HG03039 (cell line): Measurements from ENCODE around the gene GFER.
"Not testable (repeated sequence)": the region's sequence is repeated elsewhere in the genome, so short reads cannot be mapped to it uniquely, and the experiment has no call there.

Experiments used
- ATAC-seq: cut with Tn5 transposase; IDR thresholded peaks from one replicate; pipeline ENCODE4 v1.9.1; 2021; ENCODE audit warnings: mild to moderate bottlenecking, moderate library complexity; ENCODE audit not compliant: unreplicated experiment

GFER gene

DNA sequence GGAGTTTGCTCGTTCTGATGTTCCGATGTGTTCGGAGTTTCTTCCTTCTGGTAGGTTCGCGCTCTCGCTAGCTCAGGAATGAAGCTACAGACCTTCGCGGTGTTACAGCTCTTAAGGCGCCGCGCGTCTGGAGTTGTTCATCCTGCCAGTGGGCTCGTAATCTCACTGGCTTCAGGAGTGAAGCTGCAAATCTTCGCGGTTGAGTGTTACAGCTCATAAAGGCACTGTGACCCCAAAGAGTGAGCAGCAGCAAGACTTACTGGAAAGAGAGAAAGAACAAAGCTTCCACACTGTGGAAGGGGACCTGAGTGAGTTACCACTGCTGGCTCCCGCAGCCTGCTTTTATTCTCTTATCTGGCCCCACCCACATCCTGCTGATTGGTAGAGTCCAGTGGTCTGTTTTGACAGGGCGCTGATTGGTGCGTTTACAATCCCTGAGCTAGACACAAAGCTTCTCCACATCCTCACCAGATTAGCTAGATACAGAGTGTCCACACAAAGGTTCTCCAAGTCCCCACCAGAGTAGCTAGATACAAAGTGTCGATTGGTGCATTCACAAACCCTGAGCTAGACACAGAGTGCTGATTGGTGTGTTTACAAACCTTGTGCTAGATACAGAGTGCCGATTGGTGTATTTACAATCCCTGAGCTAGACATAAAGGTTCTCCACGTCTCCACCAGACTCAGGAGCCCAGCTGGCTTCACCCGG lies 26.4 kb upstream of the GFER start:
- ATAC-seq, result not testable (repeated sequence)

DNA sequence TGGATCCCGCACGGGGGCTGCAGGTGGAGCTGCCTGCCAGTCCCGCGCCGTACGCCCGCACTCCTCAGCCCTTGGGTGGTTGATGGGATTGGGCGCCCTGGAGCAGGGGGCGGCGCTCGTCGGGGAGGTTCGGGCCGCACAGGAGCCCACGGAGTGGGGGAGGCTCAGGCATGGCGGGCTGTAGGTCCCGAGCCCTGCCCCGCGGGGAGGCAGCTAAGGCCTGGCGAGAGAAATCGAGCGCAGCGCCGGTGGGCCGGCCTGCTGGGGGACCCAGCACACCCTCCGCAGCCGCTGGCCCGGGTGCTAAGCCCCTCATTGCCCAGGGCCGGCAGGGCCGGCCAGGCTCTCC lies 25.9 kb upstream of the GFER start:
- ATAC-seq, result not testable (repeated sequence)

GRCh38 chr16:1958715-1959268 lies 25.2 kb upstream of the GFER start:
- no peak for ATAC-seq

- peak; percentile 63 for ATAC-seq
Observed at GRCh38 chr16:1959269-1960039, 24.5 kb upstream of the GFER start, which contains the start of gene NDUFB10. TSS of gene NDUFB10 (plus strand) at chr16:1959538. CDS start at chr16:1959625, 87 bp downstream.

DNA sequence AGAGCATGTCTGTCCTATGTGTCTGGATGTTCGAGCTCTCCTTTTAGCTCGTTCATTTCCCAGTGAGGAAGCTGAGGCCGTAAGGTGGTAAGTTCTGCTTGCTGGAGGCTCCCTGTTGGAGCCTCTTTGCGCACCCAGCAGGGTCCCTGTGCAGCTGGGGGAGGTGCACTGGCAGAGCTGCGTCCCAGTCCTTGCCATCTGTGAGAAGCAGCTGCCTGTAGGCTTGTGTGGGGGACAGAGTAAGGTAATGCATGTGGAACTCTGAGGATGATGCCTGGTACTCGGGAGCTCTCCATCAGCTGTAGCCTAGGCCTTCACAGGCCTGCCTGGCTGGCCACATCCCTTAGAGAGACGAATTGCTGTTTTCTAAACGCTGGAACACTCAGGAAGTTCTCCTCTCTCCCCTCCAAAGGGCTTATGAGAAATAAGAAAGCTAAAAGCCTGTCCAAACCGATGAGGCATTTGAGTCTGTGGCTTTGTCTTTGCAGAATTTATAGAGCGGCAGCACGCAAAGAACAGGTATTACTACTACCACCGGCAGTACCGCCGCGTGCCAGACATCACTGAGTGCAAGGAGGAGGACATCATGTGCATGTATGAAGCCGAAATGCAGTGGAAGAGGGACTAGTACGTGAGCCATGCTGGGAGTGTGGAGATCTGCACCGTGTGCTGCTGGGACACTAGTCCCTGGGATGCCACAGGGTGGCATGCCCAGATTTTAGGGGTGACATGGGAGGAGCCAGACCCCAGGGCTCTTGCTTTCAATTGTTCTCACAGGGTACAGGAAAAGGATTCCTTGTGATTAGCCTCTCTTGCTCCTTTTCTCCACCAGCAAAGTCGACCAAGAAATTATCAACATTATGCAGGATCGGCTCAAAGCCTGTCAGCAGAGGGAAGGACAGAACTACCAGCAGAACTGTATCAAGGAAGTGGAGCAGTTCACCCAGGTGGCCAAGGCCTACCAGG lies 23.0 kb upstream of the GFER start:
- ATAC-seq, result no peak

GRCh38 chr16:1961651-1962067 lies 22.3 kb upstream of the GFER start:
- ATAC-seq, result no peak

GRCh38 chr16:1962161-1963153 lies 21.5 kb upstream of the GFER start:
- not testable (repeated sequence) for ATAC-seq

GRCh38 chr16:1963806-1964505 lies 20.0 kb upstream of the GFER start:
- ATAC-seq, result no peak

GRCh38 chr16:1964506-1965395 lies 19.2 kb upstream of the GFER start, which contains the start of gene RPS2:
TSS of gene RPS2 (minus strand) at chr16:1964826. CDS start at chr16:1964625, 201 bp downstream.
- ATAC-seq, result peak; percentile 78

DNA sequence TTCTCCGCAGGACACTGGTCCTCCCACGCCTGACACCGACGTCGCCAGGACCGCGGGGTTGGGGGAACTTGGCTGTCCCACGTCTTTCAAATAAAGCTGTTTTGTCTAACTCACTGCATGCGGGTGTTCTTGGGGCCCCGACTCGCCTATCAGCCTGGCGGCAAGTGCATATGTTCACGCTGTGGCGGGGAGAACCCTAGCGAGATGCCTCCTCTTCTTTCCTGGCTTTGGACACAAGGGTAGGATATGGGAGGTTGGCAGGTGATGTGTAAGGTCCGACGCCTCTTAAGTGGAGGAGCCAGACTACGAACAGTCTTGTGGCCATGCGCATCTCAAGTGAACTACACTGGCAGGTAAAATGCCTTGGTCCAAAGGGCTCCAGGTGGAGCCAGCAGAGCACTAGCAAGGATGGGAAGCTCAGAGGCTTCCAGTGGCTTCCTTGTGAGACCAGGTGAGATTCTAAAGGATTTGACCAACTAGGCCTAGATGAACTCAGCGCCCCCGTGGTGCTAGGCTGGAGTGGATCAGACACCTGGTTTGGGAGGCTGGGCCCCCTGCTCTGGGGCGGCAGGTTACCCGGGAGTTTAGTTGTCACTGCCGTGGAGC lies 18.5 kb upstream of the GFER start:
- no peak for ATAC-seq

DNA sequence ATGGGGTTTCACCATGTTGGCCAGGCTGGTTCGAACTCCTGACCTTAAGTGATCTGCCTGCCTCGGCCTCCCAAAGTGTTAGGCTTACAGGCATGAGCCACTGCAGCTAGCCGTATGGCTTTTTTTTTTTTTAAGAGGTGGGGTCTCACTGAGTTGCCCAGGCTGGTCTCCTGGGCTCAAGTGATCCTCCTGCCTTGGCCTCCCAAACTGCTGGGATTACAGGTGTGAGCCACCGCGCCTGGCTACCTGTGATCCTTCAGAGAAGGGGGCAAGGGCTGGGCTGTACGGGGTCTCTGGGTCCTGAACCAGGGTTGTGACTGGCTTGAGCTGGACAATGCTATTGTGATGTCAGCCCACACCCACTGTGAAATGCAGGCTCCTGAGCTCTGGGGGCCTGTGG lies 17.5 kb upstream of the GFER start, which contains the start of gene RNF151:
Gene RNF151, plus strand, starts transcription at position 397 of the 400 bp plus-strand sequence. CDS start 26 bp downstream, outside the sequence.
- ATAC-seq, result no peak

- ATAC-seq, result no peak
Observed at GRCh38 chr16:1968146-1968953, 15.6 kb upstream of the GFER start.

DNA sequence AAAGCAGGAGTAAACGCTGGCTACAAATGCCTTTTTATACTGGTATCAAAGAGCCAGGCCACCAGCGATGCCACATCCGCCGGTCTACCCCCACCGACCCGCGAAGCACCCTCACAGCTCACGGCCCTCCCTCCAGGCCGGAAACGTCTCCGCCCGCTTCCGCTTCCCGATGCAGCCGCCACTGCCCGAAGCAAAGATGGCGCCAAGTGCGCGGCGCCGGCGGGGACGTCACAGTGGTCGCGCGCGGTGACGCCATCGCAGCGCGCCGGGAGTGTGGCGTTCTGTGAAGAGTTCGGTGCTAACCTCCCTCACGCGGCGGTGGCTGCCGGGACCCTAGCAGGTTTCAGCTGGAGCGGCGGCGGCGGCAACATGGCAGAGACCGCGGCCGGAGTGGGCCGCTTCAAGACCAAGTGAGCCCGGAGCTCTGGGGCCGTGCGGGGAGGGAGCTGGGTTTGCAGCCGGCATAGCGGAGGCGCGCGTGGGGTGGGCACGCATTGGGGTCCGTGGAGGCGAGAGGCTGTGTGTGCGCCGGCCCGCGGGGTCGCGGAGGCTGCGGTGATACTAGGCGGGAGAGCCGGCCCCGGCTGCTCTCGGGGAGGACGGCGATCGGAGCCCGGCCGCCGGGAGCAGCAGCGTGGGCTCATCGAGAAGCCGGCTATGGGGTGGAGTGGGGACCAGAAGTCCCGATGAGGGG lies 12.1 kb upstream of the GFER start, which contains the start of gene TBL3:
Gene TBL3, plus strand, starts transcription at position 258 of the 694 bp plus-strand sequence. Its CDS starts 112 bp downstream, at position 370.
- ATAC-seq, result peak; percentile 60

- no peak for ATAC-seq
Observed at GRCh38 chr16:1972490-1972877, 11.5 kb upstream of the GFER start.

DNA sequence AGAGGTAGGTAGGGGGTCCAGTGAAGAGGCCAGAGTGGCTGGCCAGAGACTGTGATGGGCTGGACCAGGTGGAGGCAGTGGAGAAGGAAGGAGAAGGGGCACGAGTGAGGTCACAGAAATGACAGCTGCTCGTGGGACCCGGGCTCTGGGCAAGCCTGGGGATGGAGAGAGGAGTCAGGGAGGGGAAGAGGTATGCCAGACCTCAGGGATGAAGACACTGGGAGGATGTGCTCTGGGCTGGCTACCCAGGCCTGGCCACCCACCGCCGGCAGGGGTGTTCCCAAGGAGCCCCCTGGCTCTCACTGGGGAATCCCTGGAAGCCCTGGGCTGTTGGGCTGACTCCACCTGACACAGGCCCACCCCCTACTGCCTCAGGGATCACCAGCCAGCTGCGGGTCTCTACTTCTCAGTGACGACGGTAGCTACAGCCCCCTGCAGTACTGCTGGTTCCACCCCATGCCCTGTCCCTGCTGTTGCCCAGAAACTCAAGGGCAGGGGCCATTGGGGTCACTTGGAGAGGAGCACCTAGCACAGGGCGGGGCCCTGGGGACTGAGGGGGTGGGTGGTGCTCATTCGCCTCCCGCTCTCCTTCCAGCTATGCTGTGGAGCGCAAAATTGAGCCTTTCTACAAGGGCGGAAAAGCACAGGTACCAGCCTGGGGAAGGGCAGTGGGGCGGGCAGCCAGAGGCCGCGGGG lies 10.4 kb upstream of the GFER start:
- ATAC-seq, result no peak
